Activated CD8-positive, alpha-beta memory T cell treated with anti-CD3 and anti-CD28 coated beads, Interleukin-2, amount 50 U/mL, for 24 hours (primary cell): ENCODE measurements around the gene TANK.
"Not testable (repeated sequence)": the region's sequence is repeated elsewhere in the genome, so short reads cannot be mapped to it uniquely, and the experiment has no call there.

Experiments
- DNase-seq: peaks from one replicate; pipeline ENCODE4 v3.0.0-alpha.2; 2020; ENCODE audit errors: extremely low read depth

TANK gene

GRCh38 chr2:161273038-161273760 lies 113.0 kb downstream of the TANK start:
- no peak for DNase-seq

- not testable (repeated sequence) for DNase-seq
These were observed 118.5 kb downstream of the TANK start for GRCh38 chr2:161278564-161279229.

GRCh38 chr2:161279230-161279815 lies 119.1 kb downstream of the TANK start:
- DNase-seq: not testable (repeated sequence)

DNA sequence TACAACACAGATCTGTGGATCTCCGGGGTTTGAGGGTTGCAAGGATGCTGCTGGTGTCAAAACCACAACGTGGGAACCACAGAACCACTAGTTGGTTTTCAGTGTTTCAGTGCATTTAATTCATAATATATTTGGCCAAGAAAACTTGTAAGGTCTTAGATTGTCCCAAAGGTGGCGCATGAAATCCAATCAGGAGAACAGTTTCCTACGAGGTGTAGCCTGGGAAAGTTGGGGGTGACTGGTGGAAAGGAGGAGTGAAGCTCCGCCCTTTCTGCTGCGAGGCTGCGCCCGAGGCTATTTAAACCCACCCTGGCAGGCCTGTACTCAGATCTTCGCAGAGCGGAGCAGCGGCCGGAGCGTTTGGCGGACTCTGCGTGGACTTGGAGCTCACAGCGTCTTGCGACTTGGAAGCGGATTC lies 120.7 kb downstream of the TANK start:
- DNase-seq: not testable (repeated sequence)

- not testable (repeated sequence) for DNase-seq
These were observed 121.5 kb downstream of the TANK start for GRCh38 chr2:161281615-161282310.

- not testable (repeated sequence) for DNase-seq
These were observed 122.0 kb downstream of the TANK start for GRCh38 chr2:161282311-161282644.

GRCh38 chr2:161283926-161284325 lies 123.7 kb downstream of the TANK start:
- no peak for DNase-seq
